Stimulated activated CD8-positive, alpha-beta memory T cell treated with anti-CD3 and anti-CD28 coated beads, Interleukin-12 subunit alpha, Interleukin-12 subunit beta, amount 100 ng/mL, for 1 hour (primary cell): ENCODE measurements around the gene LDLRAD3.

Experiments used
- DNase-seq: peaks from one replicate; pipeline ENCODE4 v3.0.0-alpha.2; 2020; ENCODE audit warnings: low read depth

Gene LDLRAD3

DNA sequence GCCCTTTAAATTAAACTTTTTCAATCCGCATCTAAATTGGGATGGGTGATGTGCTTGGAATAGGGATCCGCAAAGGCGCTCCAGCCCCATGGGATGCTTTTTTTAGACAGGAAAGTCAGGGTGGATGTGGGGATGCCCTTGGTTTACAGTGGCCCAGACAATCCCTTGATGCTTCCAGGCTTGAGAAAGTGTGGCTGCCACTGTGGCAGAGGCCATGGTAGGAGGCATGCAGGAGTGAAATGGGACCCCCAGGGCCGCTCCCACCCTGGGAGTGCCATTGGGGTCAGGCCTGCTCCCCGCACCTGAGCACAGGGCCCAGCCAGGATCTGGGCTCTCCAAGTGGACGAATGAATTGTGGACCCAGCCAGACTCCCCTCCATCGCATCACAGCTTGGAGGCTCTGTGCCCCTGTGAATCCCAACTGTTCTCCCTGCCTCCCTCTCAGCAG is 269.6 kb downstream of the LDLRAD3 start:
- no peak for DNase-seq

DNA sequence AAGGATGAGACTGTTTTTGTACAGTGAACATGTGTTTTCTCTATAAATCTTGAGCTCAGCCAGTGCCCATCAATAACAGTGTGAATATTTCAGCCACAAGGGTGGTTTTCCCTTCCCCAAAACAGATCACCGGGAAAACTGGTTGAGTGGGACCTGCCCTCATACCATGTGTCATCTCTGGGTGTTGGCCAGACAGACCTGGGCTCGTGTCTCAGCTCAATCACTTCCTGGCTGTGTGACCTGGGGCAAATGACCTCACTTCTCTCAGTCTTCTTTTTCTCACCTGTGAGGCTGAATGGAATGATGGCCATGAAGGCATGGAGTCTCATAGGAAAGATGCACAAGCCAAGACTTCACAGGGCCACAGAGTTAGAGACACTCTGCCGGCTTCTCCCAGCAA is 270.6 kb downstream of the LDLRAD3 start:
- DNase-seq, result no peak

DNA sequence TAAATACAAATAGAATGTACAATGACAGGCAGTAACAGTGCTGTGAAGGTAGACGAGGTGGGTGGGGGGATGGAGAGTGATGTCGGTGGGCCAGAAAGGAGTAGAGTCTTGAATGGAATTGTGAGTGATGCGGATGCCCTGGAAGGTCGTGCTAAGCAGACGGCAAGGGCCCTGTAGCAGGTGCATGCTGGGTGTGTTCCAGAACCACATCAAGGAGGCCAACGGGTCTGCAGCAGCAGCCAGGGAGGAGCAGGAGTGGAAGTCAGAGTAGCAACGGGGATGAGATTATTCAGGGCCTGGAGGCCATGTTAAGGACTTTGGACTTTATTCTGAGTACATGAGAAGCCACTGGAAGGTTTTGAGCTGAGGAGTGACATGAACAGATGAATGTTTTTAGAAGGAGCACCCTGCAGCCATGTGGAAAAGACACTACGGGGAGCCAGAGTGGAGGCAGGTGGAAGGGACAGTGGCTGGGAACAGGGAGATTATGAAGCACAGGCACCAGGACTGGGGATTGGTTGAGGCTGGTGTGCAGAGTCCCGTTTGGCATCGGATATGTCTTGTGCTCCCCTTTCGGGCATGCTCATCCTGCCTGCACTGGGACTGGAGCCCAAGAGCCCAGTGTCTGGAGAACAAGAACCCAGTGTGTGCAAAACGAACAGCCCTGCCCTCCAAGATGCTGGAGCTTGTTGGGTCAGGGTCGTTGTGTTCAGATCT is 271.3 kb downstream of the LDLRAD3 start:
- no peak for DNase-seq

DNA sequence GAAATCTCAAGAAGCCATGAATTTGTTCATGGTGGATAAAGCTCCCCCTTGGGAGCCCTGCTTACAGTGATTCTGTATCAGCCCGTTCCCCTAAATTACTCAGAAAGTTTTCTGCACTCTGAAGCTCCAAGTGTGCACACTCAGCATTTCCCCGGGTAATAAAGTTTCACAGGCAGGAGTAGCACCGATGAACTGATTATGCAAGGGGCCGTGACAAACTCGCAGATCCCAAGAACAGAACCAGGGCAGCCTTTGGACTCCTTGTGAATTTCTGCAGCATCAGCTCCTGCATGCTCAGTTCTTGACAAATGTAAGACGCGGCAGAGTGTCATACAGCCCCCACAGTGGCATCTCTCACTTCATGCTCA is 271.8 kb downstream of the LDLRAD3 start:
- DNase-seq, result no peak

DNA sequence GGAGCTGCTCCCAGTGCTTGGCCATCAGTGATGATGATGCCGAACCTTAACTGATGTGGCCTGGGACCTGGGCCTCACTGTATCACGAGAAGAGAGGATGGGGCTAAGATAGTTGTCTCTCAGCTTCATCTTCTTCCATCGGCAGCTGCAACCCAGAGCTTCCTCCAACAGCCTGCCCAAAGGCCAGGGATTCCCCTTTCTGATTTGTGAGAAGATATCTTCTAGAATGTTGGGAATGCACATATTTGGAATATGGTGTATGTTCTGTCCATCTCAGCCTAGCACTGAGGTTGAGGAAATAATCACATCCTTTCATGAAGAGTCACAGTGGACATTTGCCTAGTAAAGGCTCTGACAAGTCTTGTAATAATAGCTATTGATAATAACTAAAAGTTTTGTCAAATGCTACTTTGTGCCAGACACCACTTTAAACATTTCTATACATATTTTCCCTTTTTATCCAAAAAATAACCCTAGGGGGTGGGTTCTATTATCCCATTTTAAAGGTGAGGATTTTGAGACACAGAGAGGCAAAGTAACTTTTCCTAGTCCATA is 272.3 kb downstream of the LDLRAD3 start:
- no peak for DNase-seq

DNA sequence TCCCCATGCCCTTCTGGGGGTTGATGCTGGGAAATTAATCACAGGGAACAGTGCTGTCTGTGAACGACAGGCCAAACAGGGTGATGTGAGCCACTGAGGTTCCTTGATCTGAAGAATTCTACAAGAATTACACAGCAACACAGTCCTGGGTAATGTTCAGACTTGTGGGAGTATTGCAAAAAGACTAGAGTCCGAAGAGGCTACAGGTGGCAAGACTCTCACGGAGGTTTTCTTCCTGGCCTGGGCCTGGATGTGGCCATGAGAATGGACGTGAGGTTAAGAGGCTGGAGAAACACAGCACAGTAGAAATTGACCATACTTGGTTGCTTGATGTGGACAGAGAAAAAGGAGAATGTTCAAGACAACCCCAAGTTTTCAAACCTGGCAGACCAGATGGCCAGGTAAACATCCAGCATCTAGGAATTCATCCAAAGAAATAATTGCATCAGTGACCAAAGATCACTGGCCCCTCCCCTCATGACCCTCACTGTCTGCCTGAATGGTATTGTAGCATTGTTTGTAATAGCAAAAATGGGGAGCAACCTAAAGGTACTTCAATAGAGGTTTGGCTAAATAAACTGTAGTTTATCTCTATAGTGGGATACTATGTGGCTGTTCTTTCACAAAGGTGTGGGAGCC is 274.5 kb downstream of the LDLRAD3 start:
- DNase-seq, result no peak

DNA sequence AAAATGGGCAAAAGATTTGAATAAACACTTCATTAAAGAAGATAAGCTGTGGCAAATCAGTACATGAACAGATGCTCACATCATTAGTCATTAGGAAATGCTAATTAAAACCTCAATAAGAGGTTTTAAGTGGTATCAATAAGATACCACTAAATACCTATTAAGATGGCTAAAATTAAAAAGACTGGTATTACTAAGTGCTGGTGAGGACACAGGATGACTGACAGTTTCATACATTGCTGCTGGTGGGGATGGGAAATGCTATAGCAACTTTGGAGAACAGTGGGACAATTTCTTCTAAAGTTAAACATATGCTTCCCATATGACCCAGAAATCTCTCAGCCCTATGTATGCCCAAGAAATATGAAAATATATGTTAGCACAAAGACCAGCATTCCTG is 276.1 kb downstream of the LDLRAD3 start:
- DNase-seq, result no peak

DNA sequence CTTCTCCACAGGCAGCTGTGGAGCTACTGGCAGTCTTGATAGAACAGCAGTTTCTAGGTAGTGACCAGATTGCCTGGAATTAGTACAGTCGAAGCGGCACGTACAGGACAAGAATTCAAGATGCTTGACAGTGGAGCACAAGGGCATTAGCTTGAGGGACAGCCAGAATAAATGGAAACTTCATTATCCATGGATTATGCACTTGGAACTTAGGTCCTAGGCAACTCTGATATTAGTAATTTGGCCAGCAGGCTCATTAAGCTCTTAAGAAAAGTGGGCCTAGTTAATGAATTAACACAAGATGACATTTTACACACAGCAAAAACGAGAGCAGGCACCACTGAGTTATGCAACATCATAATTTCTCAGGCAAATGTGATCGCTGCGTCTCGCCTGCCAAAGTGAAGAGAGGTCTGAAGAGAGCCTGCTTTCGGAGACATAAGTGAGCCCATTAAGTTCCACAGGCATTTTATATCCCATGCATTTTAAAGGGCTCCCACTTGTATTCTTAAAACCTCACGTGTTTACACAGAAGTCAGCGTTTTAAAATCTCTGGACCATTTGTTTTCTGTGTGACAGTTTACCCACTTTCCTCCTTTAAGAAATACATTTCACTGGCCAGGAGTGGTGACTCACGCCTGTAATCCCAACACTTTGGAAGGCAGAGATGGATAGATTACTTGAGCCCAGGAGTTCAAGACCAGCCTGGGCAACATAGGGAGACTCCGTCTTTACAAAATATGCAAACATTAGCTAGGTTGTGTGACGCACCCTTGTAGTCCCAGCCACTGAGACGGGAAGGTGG is 279.2 kb downstream of the LDLRAD3 start:
- no peak for DNase-seq

DNA sequence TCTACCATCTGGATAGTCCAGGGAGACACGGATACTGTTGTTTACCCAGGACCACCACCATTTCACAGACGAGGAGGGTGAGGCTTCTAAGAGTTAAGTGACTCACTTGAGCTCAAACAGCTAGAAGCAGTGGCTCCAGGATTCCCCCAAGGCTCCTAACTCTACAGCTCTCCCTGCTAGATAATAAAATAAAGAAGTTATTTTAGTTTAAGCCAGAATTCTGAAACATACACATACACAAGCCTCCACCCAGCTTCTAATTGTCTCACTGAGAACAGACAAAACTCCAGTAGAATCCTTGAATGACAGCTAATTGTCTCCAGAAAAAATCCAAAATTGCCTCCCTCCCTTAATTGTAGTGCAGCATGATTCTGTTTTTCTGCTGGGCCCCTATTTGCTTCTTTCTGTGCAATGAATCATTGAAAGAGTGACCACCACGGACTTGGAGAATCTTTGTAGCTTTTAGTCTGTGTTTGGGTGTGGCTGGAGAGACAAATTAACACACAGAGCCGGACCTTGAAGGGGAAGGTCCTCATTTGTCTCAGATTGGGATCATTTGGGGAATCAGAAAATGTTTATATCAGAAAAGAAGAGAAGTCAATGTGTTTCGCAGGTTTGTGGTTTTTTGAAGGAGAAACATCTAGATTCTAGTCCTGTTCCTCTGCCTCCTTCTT is 280.5 kb downstream of the LDLRAD3 start:
- DNase-seq, result no peak

DNA sequence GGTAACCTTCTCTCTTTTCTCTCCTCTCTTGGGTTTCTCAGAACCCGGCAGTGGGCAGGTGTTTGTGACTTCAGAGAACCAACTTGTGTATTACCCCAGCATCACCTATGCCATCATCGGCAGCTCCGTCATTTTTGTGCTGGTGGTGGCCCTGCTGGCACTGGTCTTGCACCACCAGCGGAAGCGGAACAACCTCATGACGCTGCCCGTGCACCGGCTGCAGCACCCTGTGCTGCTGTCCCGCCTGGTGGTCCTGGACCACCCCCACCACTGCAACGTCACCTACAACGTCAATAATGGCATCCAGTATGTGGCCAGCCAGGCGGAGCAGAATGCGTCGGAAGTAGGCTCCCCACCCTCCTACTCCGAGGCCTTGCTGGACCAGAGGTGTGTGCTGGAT is 283.2 kb downstream of the LDLRAD3 start:
- DNase-seq, result no peak

DNA sequence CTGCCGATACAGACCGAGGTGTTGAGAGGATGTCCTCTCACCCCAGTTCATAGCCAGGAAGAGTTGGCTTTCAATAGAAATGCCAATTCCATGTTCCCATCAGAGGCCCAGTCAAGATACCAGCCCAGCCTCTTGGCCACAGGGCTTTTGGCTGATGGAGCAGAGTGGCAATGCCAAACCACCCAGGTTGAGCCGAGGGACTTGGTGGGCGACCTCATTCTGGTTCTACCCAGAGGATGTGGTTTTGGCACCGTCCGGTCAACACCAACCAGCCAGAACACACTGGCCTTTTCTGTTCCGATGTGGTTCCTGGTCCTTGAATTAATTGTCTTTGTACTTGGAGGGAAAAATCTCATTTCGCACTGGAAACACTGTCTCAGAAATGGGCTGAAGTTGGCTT is 284.8 kb downstream of the LDLRAD3 start:
- DNase-seq, result no peak

DNA sequence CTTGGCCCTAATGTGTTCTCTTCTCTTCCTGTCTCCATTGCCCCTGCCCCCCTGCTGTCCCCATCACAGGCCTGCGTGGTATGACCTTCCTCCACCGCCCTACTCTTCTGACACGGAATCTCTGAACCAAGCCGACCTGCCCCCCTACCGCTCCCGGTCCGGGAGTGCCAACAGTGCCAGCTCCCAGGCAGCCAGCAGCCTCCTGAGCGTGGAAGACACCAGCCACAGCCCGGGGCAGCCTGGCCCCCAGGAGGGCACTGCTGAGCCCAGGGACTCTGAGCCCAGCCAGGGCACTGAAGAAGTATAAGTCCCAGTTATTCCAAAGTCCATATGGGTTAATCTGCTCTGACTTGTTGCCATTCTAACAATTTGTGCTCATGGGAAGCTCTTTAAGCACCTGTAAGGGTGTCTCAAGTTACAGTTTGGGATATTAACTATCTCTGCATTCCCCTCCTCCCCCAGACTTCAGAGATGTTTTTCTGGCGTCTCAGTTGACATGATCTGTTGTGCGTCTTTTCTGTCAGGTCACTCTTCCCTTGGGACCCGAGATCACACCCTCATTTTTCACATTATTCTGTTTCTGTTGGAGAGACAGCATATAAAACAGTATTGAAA is 285.3 kb downstream of the LDLRAD3 start:
- DNase-seq, result no peak

DNA sequence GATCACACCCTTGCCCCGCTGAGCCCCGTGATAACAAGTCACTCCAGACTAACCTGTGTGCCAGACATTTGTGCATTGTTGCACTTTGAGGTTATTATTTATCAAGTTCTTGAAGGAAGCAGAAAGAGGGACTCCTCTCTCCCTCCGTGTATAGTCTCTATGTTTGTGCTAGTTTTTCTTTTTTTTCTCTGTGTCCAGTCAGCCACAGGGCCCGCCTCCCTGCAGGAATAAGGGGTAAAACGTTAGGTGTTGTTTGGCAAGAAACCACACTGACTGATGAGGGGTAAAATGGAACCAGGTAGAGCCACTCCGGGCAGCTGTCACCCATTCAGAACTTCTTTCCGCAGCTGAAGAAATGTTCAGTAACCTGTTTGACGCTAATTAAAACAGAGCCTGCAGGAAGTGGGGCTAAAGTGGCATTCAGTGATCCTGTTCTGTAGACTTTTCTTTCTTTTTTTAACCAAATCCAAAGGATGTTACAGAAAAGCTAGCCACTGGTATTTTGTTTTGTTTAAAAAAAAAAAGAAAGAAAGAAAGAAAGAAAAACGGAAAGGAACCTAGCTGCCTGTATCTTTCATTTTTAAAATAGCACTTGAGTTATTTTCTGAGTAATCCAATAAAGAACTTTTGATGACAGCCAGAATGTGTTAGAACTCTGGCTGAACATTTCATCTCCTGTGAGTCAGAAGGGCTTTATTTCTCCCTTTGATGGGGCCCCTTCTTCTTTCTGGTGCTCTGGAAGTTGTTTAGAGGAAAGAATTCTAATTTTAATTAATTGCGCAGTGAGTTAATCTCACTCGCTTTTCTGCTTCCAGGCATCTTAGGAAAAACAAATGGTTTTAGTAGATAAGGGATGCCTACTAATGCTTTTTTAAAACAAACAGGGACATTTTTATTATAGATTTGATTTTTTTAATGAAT is 287.2 kb downstream of the LDLRAD3 start:
- DNase-seq, result no peak

DNA sequence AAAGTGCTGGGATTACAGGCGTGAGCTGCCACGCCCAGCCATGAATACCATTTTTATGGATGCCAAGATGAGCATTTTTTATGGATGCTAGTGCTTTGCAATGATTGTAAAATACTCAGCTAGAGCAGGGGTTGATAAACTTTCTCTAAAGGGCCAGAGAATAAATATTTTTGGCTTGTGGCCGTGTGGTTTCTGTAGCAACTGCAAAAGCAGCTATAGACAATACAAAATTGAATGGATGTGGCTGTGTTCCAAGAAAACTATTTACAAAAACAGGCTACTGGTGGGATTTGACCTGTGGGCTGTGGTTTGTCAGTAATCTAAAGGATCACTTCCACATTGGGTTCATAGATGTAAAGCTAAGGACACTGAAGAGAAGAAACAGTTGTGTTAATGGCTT is 289.3 kb downstream of the LDLRAD3 start:
- DNase-seq, result no peak

DNA sequence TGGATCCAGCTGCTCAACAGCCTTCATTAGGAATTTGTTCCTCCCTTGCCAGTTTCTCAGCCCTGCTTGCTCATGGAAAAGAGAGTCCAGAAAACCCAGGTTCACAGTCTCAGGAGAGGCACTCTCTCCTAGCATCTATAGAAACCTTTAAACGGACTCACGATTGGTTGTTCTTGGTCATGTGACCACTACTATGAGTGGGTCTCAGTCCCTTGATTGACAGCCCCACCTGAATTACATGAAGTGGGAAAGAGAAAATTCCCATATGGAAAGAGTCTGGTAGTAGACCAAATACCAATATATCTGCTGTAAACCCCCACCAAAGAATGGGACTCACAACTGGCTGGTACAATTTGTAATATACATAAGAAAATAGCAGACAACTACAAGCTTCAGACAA is 291.0 kb downstream of the LDLRAD3 start:
- DNase-seq, result no peak

DNA sequence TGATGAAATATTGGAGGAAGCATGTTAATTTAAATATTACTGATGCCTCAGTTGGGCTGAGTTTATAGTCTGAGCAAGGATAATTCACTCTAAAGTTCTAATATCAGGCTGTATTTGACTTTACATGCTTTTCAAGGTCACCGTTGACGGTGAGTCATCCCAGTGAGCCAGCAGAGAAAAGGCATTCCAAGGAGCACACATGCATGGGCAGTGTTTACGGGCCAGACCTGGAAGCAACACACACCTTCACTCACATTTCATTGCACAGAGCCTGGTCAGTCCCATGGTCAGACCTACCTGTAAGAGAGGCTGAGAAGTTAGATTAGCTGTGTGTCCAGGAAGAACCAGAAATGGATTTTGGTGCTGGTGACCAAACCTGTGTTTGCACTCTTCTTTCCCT is 291.9 kb downstream of the LDLRAD3 start:
- no peak for DNase-seq

DNA sequence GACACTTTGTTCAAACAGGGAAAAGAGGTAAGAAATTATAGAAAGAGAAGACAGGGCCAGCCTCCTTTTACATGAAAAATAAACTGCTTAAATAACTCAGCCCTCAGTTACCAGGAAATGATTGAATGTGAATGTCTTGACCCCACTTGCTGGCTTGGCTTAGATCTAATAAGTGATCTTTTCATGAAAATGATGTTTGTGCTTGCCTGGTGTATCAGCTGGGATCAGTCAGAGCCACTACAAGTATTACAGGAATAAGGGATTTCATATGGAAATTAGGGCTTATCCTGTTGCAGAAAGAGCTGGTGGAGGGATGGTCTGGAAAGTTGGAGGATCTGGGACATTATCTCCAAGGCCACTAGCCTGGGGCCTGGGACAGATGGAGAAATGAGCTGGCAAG is 293.5 kb downstream of the LDLRAD3 start:
- DNase-seq, result no peak

DNA sequence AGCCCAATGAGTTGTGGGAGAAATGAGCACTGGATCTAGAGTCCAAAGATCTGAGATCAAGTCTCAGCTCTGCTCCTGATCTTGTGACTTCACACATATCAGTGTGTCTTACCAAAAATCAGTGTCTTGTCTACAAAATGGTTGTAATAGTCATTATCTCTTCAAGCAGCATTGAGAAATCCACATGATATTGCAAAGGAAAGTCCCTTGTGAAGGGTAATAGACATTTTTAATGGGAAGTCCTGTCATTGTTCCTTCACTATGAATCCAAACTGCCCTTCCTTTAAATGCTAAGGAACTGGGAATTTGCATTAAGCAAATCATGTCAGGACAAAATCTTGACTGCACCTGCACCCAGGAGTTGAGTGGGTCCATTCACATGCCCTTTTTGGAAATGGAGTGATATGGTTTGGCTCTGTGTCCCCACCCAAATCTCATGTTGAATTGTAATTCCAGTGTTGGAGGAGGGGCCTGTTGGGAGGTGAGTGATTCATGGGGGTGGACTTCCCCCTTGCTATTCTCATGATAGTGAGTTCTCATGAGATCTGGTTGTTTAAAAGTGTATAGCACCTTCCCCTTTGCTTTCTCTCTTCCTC is 294.3 kb downstream of the LDLRAD3 start:
- DNase-seq, result no peak

DNA sequence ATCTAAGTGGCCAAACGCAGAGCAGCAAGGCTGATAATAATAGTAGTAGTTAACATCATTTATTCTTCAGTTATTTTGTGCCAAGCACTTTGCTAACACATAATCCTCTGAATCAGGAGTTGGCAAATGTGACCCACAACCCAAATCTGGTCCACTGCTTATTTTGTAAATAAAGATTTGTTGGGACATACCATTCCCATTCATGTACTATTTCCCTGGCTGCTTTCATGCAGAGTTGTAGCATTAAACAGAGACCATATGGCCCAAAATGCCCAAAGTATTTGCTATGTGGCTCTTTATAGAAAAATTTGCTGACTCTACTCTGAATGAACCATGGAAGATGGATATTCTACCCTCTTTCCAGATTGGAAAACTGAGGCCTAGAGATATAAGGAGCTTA is 295.0 kb downstream of the LDLRAD3 start:
- no peak for DNase-seq

DNA sequence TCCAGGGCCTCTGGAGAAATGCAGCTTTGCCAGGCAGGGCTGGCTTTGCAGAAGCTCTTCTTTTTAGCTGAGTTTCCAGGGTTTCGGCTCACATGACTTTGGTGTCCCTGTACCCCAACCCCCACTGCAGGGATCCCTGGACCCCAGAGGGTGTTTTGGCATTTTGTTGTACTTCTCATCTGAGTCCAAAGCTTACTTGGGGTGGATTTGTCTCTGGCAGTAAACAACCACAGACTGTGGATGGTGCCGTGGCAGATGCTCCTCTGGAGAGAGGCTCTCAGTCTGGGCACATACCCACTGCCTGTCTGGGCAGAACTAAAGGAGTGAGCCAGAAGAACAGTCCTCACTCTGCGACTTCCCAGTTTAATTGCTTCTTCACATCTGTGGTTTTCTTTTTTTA is 295.8 kb downstream of the LDLRAD3 start:
- no peak for DNase-seq
